Activated T-helper 1 cell treated with anti-CD3 and anti-CD28 coated beads, Interleukin-12 subunit alpha, Interleukin-12 subunit beta, Interleukin-2, Interleukin-4 antibody, amounts not matched to agents 30 ng/mL and 10 ng/mL and 1 ng/mL, durations not matched to agents 14 hours and 24 hours and 36 hours (primary cell): ENCODE measurements around the gene CPED1. TPM values are rescaled to one million over a fixed set of nuclear protein-coding genes. Genes with fewer than 3 reads are reported as not detected.

Experiments used
- DNase-seq: peaks from one replicate; pipeline ENCODE4 v3.0.0; 2021; ENCODE audit warnings: low spot score
- H3K27ac Mint-ChIP-seq: one replicate; pipeline ENCODE4 v1.8.0; 2021; ENCODE audit warnings: mild to moderate bottlenecking, mixed read lengths
- H3K27me3 Mint-ChIP-seq: one replicate; pipeline ENCODE4 v1.8.0; 2022; ENCODE audit warnings: mild to moderate bottlenecking, moderate library complexity, mixed read lengths; ENCODE audit not compliant: insufficient read depth
- H3K36me3 Mint-ChIP-seq: one replicate; pipeline ENCODE4 v1.8.0; 2021; ENCODE audit warnings: low read depth, mixed read lengths
- H3K4me1 Mint-ChIP-seq: one replicate; pipeline ENCODE4 v1.8.0; 2021; ENCODE audit warnings: low read depth, mixed read lengths
- H3K4me3 Mint-ChIP-seq: one replicate; pipeline ENCODE4 v1.8.0; 2021; ENCODE audit warnings: mild to moderate bottlenecking, moderate library complexity, mixed read lengths
- H3K9me3 Mint-ChIP-seq: one replicate; pipeline ENCODE4 v1.8.0; 2021; ENCODE audit warnings: mixed read lengths
- intact Hi-C: fragments of 100-400 bp; cut with micrococcal nuclease; formaldehyde crosslinking; loops from one replicate; pipeline ENCODE4 v1.15.1; 2024
- total RNA-seq: library from RNA; stranded (reverse); gene quantifications from 2 replicates; pipeline ENCODE4 v1.2.3, GENCODE V29; 2022

The CPED1 gene
- total RNA-seq, 1 donor from 2014 or later: not detected

- Mint-ChIP-seq H3K27ac (no peak overlapping the region), H3K4me1 (no peaks in the 10 kb centered on the region), H3K9me3 (no peaks in the 10 kb centered on the region), H3K4me3 (no peak overlapping the region), H3K27me3 (peaks cover 16% of the 10 kb centered on the region), H3K36me3 (no peaks in the 10 kb centered on the region)
- DNase-seq: no peak
- intact Hi-C loops: no loop called here
Observed at GRCh38 chr7:121157885-121158590, 169.5 kb downstream of the CPED1 start.

- H3K27me3 Mint-ChIP-seq: peaks cover 16% of the 10 kb centered on the region
- H3K4me3 Mint-ChIP-seq: no peak overlapping the region
- H3K27ac Mint-ChIP-seq: no peak overlapping the region
- intact Hi-C loops: no loop called here
- no peak for DNase-seq
- H3K4me1 Mint-ChIP-seq: no peaks in the 10 kb centered on the region
- H3K36me3 Mint-ChIP-seq: no peaks in the 10 kb centered on the region
- no peaks in the 10 kb centered on the region for H3K9me3 Mint-ChIP-seq
Observed at GRCh38 chr7:121158665-121159064, 170.2 kb downstream of the CPED1 start.

- Mint-ChIP-seq H3K36me3 (no peaks in the 10 kb centered on the region), H3K27me3 (peaks cover 16% of the 10 kb centered on the region), H3K9me3 (no peaks in the 10 kb centered on the region), H3K27ac (no peak overlapping the region), H3K4me3 (no peak overlapping the region), H3K4me1 (no peaks in the 10 kb centered on the region)
- intact Hi-C loops: no loop called here
- no peak for DNase-seq
Observed at GRCh38 chr7:121159553-121159952, 171.0 kb downstream of the CPED1 start.

GRCh38 chr7:121160150-121161008, 171.9 kb downstream of the CPED1 start:
- no peak for DNase-seq
- Mint-ChIP-seq H3K4me1 (no peaks in the 10 kb centered on the region), H3K9me3 (no peaks in the 10 kb centered on the region), H3K27me3 (peaks cover 19% of the 10 kb centered on the region), H3K4me3 (no peak overlapping the region), H3K36me3 (no peaks in the 10 kb centered on the region), H3K27ac (no peak overlapping the region)
- intact Hi-C loops: no loop called here

GRCh38 chr7:121163699-121164098, 175.2 kb downstream of the CPED1 start:
- H3K36me3 Mint-ChIP-seq: no peaks in the 10 kb centered on the region
- intact Hi-C loops: no loop called here
- H3K9me3 Mint-ChIP-seq: no peaks in the 10 kb centered on the region
- no peak overlapping the region for H3K27ac Mint-ChIP-seq
- peaks cover 19% of the 10 kb centered on the region for H3K27me3 Mint-ChIP-seq
- no peaks in the 10 kb centered on the region for H3K4me1 Mint-ChIP-seq
- no peak for DNase-seq
- H3K4me3 Mint-ChIP-seq: no peak overlapping the region

- Mint-ChIP-seq H3K36me3 (no peaks in the 10 kb centered on the region), H3K4me1 (no peaks in the 10 kb centered on the region), H3K27me3 (peaks cover 19% of the 10 kb centered on the region), H3K9me3 (no peaks in the 10 kb centered on the region), H3K27ac (no peak overlapping the region), H3K4me3 (no peak overlapping the region)
- no peak for DNase-seq
- intact Hi-C loops: no loop called here
Observed at GRCh38 chr7:121164247-121164646, 175.7 kb downstream of the CPED1 start.

- intact Hi-C loops: no loop called here
- H3K27me3 Mint-ChIP-seq: peaks cover 12% of the 10 kb centered on the region
- no peak overlapping the region for H3K27ac Mint-ChIP-seq
- H3K4me3 Mint-ChIP-seq: no peak overlapping the region
- H3K9me3 Mint-ChIP-seq: no peaks in the 10 kb centered on the region
- no peaks in the 10 kb centered on the region for H3K4me1 Mint-ChIP-seq
- no peaks in the 10 kb centered on the region for H3K36me3 Mint-ChIP-seq
- DNase-seq: no peak
Observed at GRCh38 chr7:121166916-121167315, 178.4 kb downstream of the CPED1 start.

GRCh38 chr7:121167971-121168370, 179.5 kb downstream of the CPED1 start:
- intact Hi-C loops: no loop called here
- no peaks in the 10 kb centered on the region for H3K36me3 Mint-ChIP-seq
- H3K4me3 Mint-ChIP-seq: no peak overlapping the region
- DNase-seq: no peak
- peaks cover 9% of the 10 kb centered on the region for H3K27me3 Mint-ChIP-seq
- no peak overlapping the region for H3K27ac Mint-ChIP-seq
- H3K9me3 Mint-ChIP-seq: no peaks in the 10 kb centered on the region
- no peaks in the 10 kb centered on the region for H3K4me1 Mint-ChIP-seq

GRCh38 chr7:121169469-121169868, 181.0 kb downstream of the CPED1 start:
- intact Hi-C loops: no loop called here
- Mint-ChIP-seq H3K27ac (no peak overlapping the region), H3K36me3 (no peaks in the 10 kb centered on the region)

GRCh38 chr7:121172484-121172883, 184.0 kb downstream of the CPED1 start:
- no peak overlapping the region for H3K27ac Mint-ChIP-seq
- no peaks in the 10 kb centered on the region for H3K9me3 Mint-ChIP-seq
- H3K27me3 Mint-ChIP-seq: no peaks in the 10 kb centered on the region
- H3K36me3 Mint-ChIP-seq: no peaks in the 10 kb centered on the region
- intact Hi-C loops: no loop called here
- H3K4me3 Mint-ChIP-seq: no peak overlapping the region
- no peaks in the 10 kb centered on the region for H3K4me1 Mint-ChIP-seq
- no peak for DNase-seq

More at GRCh38 chr7:121169469-121169868, 181.0 kb downstream of the CPED1 start:
- no peak overlapping the region for H3K4me3 Mint-ChIP-seq
- no peaks in the 10 kb centered on the region for H3K9me3 Mint-ChIP-seq
- H3K27me3 Mint-ChIP-seq: peaks cover 4% of the 10 kb centered on the region
- no peak for DNase-seq
- no peaks in the 10 kb centered on the region for H3K4me1 Mint-ChIP-seq

- Mint-ChIP-seq H3K4me3 (no peak overlapping the region), H3K27ac (no peak overlapping the region), H3K4me1 (peaks cover 9% of the 10 kb centered on the region), H3K27me3 (no peaks in the 10 kb centered on the region), H3K9me3 (no peaks in the 10 kb centered on the region), H3K36me3 (no peaks in the 10 kb centered on the region)
- no peak for DNase-seq
- intact Hi-C loops: no loop called here
Observed at GRCh38 chr7:121175826-121176225, 187.3 kb downstream of the CPED1 start.

- H3K27me3 Mint-ChIP-seq: peaks cover 2% of the 10 kb centered on the region
- H3K4me1 Mint-ChIP-seq: peaks cover 9% of the 10 kb centered on the region
- intact Hi-C loops: no loop called here
- no peak overlapping the region for H3K27ac Mint-ChIP-seq
- no peak overlapping the region for H3K4me3 Mint-ChIP-seq
- H3K9me3 Mint-ChIP-seq: no peaks in the 10 kb centered on the region
- DNase-seq: no peak
- no peaks in the 10 kb centered on the region for H3K36me3 Mint-ChIP-seq
Observed at GRCh38 chr7:121178452-121178851, 189.9 kb downstream of the CPED1 start.

GRCh38 chr7:121178869-121179497, 190.5 kb downstream of the CPED1 start:
- intact Hi-C loops: no loop called here
- H3K4me3 Mint-ChIP-seq: no peak overlapping the region
- no peaks in the 10 kb centered on the region for H3K36me3 Mint-ChIP-seq
- H3K4me1 Mint-ChIP-seq: peaks cover 9% of the 10 kb centered on the region
- no peaks in the 10 kb centered on the region for H3K9me3 Mint-ChIP-seq
- no peak overlapping the region for H3K27ac Mint-ChIP-seq
- DNase-seq: no peak
- H3K27me3 Mint-ChIP-seq: peaks cover 2% of the 10 kb centered on the region
